PFSK-1 (cell line): ENCODE measurements around the gene OSBPL2.

ENCODE experiments used
- FOXP2 ChIP-seq: optimal IDR thresholded peaks from 2 replicates; pipeline ENCODE3; 2011; ENCODE audit warnings: borderline replicate concordance, control low read depth, inconsistent platforms; ENCODE audit not compliant: insufficient read depth; ENCODE audit errors: extremely low read length, extremely low read depth
- POLR2AphosphoS5 ChIP-seq: IDR thresholded peaks from 2 replicates; pipeline ENCODE4 v1.6.1; 2012; ENCODE audit warnings: low read depth, mild to moderate bottlenecking, control low read depth, low read length, moderate library complexity
- REST ChIP-seq, 2 experiments: IDR thresholded peaks; 2 replicates each; pipeline versions ENCODE4 v1.6.1 to v1.8.0; 2011 to 2012; ENCODE audit warnings: low read depth in 2 of 2, low read length in 2 of 2, control low read depth in 1 of 2, inconsistent platforms in 1 of 2, mild to moderate bottlenecking in 1 of 2, moderate library complexity in 1 of 2; ENCODE audit not compliant: insufficient read depth in 1 of 2
- SIN3A ChIP-seq: IDR thresholded peaks from 2 replicates; pipeline ENCODE4 v1.6.1; 2012; ENCODE audit warnings: mild to moderate bottlenecking, low read length, moderate library complexity, borderline replicate concordance; ENCODE audit not compliant: insufficient read depth
- TAF1 ChIP-seq: IDR thresholded peaks from 2 replicates; pipeline ENCODE4 v1.6.1; 2012; ENCODE audit warnings: low read length, control low read depth, borderline replicate concordance; ENCODE audit not compliant: insufficient read depth

The OSBPL2 gene

GRCh38 chr20:62237514-62237800, 864 bp upstream of the OSBPL2 start:
- TF ChIP-seq TAF1 (no peak), FOXP2 (no peak), REST (IDR thresholded peaks at IDR 0.05; ENCODE audit: insufficient read depth in 1 of 2, low read depth in 2 of 2, low read length in 2 of 2) (no peak), SIN3A (no peak), POLR2AphosphoS5 (no peak)

GRCh38 chr20:62238569-62239277, 402 bp downstream of the OSBPL2 start:
- TF ChIP-seq REST (IDR thresholded peaks at IDR 0.05; ENCODE audit: insufficient read depth in 1 of 2, low read depth in 2 of 2, low read length in 2 of 2) = no peak
- no peak for TF ChIP-seq SIN3A
- no peak for TF ChIP-seq FOXP2
- TF ChIP-seq POLR2AphosphoS5 = no peak
- no peak for TF ChIP-seq TAF1

GRCh38 chr20:62239278-62239879, 1.1 kb downstream of the OSBPL2 start:
- TF ChIP-seq SIN3A (no peak), FOXP2 (no peak), REST (IDR thresholded peaks at IDR 0.05; ENCODE audit: insufficient read depth in 1 of 2, low read depth in 2 of 2, low read length in 2 of 2) (no peak), TAF1 (no peak), POLR2AphosphoS5 (no peak)

- TF ChIP-seq SIN3A = no peak
These were observed 1.8 kb downstream of the OSBPL2 start for GRCh38 chr20:62240020-62240685.

- TF ChIP-seq REST (IDR thresholded peaks at IDR 0.05; ENCODE audit: insufficient read depth in 1 of 2, low read depth in 2 of 2, low read length in 2 of 2) = no peak
- no peak for TF ChIP-seq SIN3A
These were observed 3.2 kb downstream of the OSBPL2 start for GRCh38 chr20:62241506-62241905.
